Effector CD4-positive, alpha-beta T cell (primary cell): ENCODE measurements around the gene MPDZ.

Experiments used
- DNase-seq: peaks from one replicate; pipeline ENCODE4 v3.0.0-alpha.2; 2020

MPDZ gene

DNA sequence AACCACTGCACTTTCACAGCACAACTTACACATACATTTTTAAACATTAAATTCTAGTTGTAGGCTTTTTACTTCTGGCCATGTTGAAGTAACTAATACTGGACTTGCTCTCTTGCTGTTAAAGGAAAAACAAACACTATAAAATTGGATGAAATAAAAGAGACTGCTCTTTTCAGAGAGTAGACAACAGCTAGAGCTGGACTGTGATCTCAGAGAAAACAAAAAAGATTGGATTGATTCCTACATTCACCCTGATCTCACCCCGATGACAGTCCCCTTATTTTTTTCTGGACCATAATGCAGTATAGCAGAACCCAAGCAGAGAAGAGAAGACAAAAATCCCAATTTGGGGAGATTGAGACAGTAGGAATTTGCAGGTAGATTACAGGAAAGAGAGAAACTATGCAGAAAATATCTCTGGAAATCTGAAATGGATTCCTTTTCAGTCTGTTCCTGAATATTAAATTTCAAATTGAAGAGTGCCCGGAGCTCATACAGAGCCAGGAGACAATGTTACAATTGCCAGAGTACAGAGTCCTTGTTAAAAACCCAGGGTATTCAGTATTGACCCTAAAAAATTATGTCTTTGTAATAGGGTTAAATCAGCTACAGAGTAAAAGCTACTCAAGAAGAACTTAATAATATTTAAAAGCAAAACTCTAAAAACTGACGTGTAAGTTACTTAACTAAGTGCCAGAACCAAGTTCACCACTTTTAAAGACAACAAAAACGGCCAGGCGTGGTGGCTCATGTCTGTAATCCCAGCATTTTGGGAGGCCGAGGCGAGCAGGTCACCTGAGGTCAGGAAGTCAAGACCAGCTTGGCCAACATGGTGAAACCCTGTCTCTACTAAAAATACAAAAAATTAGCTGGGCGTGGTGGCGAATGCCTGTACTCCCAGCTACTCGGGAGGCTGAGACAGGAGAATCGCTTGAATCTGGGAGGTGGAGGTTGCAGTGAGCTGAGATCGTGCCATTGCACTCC, 208.6 kb downstream of the MPDZ start:
- DNase-seq = no peak

DNA sequence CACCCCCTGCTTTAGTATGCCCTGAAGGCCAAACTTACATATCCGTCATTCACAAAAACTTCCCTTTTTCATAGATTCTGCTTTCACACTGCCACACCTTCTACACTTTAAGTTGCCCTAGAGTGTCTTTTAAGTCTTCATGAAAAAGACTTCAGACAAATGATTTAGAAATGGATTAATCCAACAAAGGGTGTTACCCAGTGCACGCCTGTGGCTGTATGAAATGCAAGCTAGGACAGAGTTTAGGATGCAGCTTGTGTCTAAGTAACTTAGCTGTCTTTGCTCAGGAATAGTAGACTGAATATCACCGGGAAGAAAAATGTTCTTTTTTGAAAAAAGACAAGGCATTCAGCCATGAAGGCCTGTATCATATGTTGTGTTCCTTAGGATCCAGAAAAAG, 210.0 kb downstream of the MPDZ start:
- DNase-seq = no peak

DNA sequence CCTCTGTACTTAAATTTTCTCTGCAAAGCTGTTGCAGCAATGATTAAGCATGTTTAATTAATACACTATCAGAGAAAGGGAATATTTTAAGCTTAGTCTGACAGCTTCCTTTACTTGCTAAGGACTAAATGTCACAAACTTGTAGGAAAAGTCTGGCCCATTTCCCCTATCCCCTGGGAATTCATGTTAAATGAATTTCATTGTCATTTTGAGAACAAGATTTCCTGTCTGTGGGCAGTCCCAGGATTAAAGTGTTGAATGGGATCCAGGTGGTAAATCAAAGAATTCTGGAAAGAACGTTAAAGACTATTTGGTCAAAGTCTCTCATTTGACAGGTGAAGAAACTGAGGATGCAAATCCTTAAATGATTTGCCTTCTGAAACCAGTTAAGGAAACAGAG, 214.8 kb downstream of the MPDZ start:
- DNase-seq = no peak

DNA sequence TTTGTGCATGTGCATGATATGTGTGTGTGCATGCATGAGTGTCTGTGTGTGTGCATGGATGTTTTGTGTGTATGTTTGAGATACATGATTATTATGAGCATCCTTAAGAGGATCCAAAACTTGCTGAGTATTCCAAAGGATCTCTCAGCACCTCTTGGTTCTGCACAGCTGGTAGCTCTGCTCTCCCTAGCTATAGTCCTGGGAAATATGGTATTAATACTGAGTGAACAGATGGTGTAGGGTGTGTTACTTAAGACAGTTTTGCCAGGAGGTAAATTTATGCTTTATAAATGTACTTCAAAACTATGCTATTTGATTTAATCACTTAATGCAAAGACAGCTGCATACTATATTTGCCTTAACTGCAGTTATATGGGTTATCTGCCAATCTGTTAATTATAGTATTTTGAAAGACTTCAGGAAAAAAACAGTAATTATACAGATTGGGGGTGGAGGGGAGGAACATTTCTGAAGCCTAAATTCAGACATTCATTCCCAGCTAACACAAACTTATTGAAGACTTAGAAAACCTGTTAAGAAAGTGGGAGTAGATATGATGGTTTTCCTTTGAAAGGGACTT, 215.5 kb downstream of the MPDZ start:
- DNase-seq = no peak

DNA sequence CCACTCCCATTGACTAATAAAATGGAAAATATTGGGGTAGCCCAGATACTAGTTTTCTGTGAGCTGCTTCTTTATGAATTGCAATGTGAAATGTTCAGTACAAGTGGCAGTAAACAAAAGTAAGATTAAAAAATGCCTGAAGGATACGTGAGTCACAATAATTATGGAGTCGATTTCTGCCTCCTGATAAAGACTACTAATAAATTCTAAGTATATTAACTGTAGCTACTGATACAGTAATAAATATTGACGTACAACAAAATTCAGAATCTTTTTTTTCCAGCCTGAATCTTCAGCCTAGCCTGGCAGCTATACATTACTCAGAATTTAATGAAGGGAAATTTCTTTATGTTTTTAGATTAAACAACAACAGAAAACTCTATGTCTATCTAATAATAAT, 218.1 kb downstream of the MPDZ start:
- no peak for DNase-seq
